Lung (tissue), 12 donors: ENCODE measurements around the gene FEN1. TPM values are rescaled to one million over a fixed set of nuclear protein-coding genes. Genes with fewer than 3 reads are reported as not detected.

Source experiments
- ATAC-seq: fragments of 200-7000 bp; cut with Tn5 transposase; one replicate; pipeline ENCODE4 v1.9.1; 2020; ENCODE audit warnings: moderate number of reproducible peaks; ENCODE audit not compliant: insufficient read depth, low FRiP score
- DNase-seq, 3 donors: peaks; one replicate each; pipeline ENCODE4 v3.0.0-alpha.2; 2013 to 2017
- H3K27ac ChIP-seq, 2 donors: one replicate each; pipeline ENCODE4 v1.5.1; 2013; ENCODE audit warnings: mild to moderate bottlenecking in 2 of 2, moderate library complexity in 2 of 2, control low read depth in 1 of 2, inconsistent platforms in 1 of 2, low read depth in 1 of 2, low read length in 1 of 2
- H3K27me3 ChIP-seq, 3 donors: one replicate each; pipeline ENCODE4 v1.5.1; 2013; ENCODE audit warnings: low read length in 2 of 3; ENCODE audit not compliant: control insufficient read depth in 3 of 3, insufficient read depth in 3 of 3
- H3K36me3 ChIP-seq, 4 donors: one replicate each; pipeline ENCODE4 v1.5.1; 2013; ENCODE audit warnings: low read length in 4 of 4, mild to moderate bottlenecking in 1 of 4, moderate library complexity in 1 of 4; ENCODE audit not compliant: control insufficient read depth in 4 of 4, insufficient read depth in 4 of 4
- H3K4me1 ChIP-seq, 5 donors: one replicate each; pipeline ENCODE4 v1.5.1; 2013; ENCODE audit warnings: low read length in 5 of 5, mild to moderate bottlenecking in 2 of 5, moderate library complexity in 1 of 5; ENCODE audit not compliant: control insufficient read depth in 5 of 5, insufficient read depth in 5 of 5
- H3K4me3 ChIP-seq: one replicate; pipeline ENCODE4 v1.5.1; 2013; ENCODE audit warnings: mild to moderate bottlenecking, control low read depth, moderate library complexity
- H3K9ac ChIP-seq, 2 donors: one replicate each; pipeline ENCODE4 v1.5.1; 2013; ENCODE audit warnings: low read length in 2 of 2, control low read depth in 1 of 2; ENCODE audit not compliant: insufficient read depth in 1 of 2
- H3K9me3 ChIP-seq, 4 donors: one replicate each; pipeline ENCODE4 v1.5.1; 2013; ENCODE audit warnings: low read length in 3 of 4, mild to moderate bottlenecking in 1 of 4, moderate library complexity in 1 of 4; ENCODE audit not compliant: control insufficient read depth in 4 of 4, insufficient read depth in 3 of 4
- WGBS, 2 donors: extraction: QIAGEN DNeasy Blood & Tissue Kit; methylation state at CpG; one replicate each; pipeline ENCODE4 v1.1.7; 2013; 5-methylcytosine and 5-hydroxymethylcytosine counted together
- polyA plus RNA-seq, 2 donors: library from polyadenylated mRNA; stranded (reverse); fragments of 200-250 nt; gene quantifications; one replicate each; pipeline ENCODE4 v1.2.1, GENCODE V29; 2013
- total RNA-seq, 2 donors: library from RNA; depleted of rRNA in 1 of 2; stranded (reverse); fragments of >200 nt in 1 of 2; gene quantifications; one replicate each; pipeline ENCODE4 v1.2.1, GENCODE V29; 2014 to 2021
- TF ChIP-seq, protein P1 (sequence below): IDR thresholded peaks from 2 replicates; pipeline ENCODE4 v1.5.1; 2012; ENCODE audit warnings: mild to moderate bottlenecking; ENCODE audit errors: control extremely low read depth, extremely low read depth
- donor health status: control.
- donor health status: control.
- donor health status: Bipolar disorder and iron deficiency.
- donor health status: healthy.
- donor health status: DM: yes; HTN: yes; CAD: no.

The FEN1 gene
- total and polyA plus RNA-seq, 4 donors, result 6.4 to 13.2 (median 10.2) TPM

DNA sequence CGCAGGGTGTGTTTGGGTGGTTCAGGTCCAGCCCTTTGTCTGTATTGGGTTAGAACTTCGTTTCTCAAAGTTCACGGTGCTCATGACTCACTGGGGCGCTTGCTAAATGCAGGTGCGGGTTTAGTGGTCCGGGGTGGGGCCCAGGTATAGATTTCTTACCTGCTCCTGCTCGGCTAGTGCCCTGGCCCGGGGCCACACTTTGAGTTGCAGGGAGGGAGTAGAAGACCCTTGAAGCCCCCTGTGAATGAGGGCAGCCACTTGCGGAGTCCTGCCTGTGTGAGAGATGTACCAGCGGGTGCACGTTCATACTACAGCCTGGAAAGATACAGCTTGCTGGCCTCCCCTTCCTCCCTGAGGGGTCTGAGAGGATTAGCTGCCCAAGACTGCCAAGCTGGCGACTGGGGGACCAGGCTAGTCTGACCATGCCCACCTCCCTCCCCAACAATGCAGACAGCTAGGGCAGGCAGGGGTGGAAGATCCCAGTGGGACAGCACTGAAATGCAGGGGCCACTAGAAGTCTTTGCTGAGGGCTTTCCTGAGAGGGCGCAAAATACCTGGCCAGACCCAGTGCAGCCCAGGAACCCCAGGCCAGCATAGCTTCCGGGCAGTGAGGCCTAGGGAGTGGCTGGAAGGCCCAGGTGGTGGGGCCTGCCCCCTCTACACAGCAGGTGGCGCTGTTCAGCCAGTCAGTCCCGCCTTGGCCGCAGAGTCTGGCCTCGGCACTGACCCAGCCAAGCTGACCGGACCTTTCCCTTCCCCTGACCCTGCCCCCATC, 45.3 kb upstream of the FEN1 start:
- 61 to 79% methylated on average over 19 of the region's 19 CpGs for WGBS, 2 donors
- Histone ChIP-seq H3K9ac (no peak overlapping the region), H3K9me3 (no peaks in the 10 kb centered on the region), H3K4me1 (peaks cover 0 to 8% (median under 1%) of the 10 kb centered on the region in 5 donors), H3K36me3 (peaks cover 0 to 4% (median 0%) of the 10 kb centered on the region in 4 donors), H3K27ac (no peak overlapping the region), H3K4me3 (no peak overlapping the region), H3K27me3 (peaks cover 0 to 4% (median 0%) of the 10 kb centered on the region in 3 donors)
- TF ChIP-seq, protein P1, sequence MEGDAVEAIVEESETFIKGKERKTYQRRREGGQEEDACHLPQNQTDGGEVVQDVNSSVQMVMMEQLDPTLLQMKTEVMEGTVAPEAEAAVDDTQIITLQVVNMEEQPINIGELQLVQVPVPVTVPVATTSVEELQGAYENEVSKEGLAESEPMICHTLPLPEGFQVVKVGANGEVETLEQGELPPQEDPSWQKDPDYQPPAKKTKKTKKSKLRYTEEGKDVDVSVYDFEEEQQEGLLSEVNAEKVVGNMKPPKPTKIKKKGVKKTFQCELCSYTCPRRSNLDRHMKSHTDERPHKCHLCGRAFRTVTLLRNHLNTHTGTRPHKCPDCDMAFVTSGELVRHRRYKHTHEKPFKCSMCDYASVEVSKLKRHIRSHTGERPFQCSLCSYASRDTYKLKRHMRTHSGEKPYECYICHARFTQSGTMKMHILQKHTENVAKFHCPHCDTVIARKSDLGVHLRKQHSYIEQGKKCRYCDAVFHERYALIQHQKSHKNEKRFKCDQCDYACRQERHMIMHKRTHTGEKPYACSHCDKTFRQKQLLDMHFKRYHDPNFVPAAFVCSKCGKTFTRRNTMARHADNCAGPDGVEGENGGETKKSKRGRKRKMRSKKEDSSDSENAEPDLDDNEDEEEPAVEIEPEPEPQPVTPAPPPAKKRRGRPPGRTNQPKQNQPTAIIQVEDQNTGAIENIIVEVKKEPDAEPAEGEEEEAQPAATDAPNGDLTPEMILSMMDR, result peak; percentile 55
- ATAC-seq (peak; percentile 56), DNase-seq (peak; percentile 44 to 62 (median 58))

DNA sequence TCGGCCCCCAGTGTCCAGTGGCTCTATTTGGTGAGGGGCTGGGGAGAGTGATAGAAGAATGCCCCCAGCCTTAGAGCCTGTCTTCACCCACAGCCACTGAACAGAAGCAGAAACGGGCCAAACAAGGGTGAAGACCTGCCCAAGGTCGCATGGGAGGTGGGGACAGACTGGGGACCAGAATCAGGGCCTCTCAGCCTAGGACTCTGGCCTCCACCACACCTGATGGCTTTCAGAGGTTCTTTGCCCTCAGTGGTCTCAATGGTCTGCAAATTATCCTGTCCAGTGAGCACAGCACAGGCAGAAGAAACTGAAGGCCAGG, 44.8 kb upstream of the FEN1 start:
- Histone ChIP-seq H3K4me1 (peaks cover 0 to 11% (median 0%) of the 10 kb centered on the region in 5 donors), H3K36me3 (peaks cover 0 to 4% (median 0%) of the 10 kb centered on the region in 4 donors), H3K27me3 (peaks cover 0 to 4% (median 0%) of the 10 kb centered on the region in 3 donors), H3K4me3 (no peak overlapping the region), H3K27ac (no peak overlapping the region), H3K9me3 (no peaks in the 10 kb centered on the region), H3K9ac (no peak overlapping the region)
- TF ChIP-seq, protein P1, result no peak
- ATAC-seq, result no peak
- WGBS, 2 donors, result 41 to 61% methylated on average over 3 of the region's 3 CpGs
- DNase-seq, result no peak

DNA sequence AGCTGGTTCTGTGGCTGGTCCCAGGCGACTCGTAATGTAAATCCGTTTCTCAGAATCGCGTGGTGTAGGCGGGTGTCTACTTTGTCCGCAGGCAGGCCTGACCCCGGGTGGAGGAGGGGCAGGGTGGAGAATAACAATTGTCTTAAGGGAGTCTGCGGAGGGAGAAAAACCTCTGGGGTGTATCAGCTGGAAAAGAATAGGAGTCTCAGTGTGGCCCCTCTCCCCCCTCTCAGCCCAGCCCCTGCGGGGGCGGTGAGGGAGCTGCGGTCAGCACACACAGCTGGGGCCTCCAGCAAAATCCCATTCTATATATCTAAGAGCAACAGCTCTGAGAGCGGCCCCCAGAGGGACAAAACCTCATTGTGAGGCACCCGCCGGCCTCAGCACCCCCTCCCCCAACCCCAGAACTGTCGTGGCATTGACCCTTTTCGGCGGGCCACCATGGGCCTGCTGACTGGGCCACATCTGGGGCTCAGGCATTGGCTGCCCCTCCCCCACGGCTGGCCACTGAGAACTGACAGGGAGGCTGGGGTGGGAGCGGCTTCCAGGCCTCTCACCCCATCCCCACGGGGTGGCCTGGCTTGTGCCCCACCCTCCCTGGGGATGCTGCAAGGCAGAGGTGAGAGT, 43.0 kb upstream of the FEN1 start:
- H3K27me3 ChIP-seq, result peaks cover 0 to 4% (median 0%) of the 10 kb centered on the region in 3 donors
- H3K36me3 ChIP-seq, result no peaks in the 10 kb centered on the region
- no peak overlapping the region for H3K27ac ChIP-seq
- TF ChIP-seq, protein P1, result no peak
- WGBS, 2 donors, result 67 to 68% methylated on average over 21 of the region's 21 CpGs
- no peak overlapping the region for H3K4me3 ChIP-seq
- no peak overlapping the region for H3K9ac ChIP-seq
- peaks cover 0 to 21% (median 3%) of the 10 kb centered on the region in 5 donors for H3K4me1 ChIP-seq
- H3K9me3 ChIP-seq, result no peaks in the 10 kb centered on the region
- no peak for ATAC-seq
- no peak for DNase-seq
